D721Med (cell line): Measurements from ENCODE around the gene FCRLA.

ENCODE experiments used
- DNase-seq: peaks from one replicate; pipeline ENCODE4 v3.0.0; 2011; ENCODE audit warnings: low spot score; ENCODE audit not compliant: insufficient read length
- FAIRE-seq: peaks from 2 replicates; lab custom pipeline; 2011; peaks lifted over from hg19 to GRCh38; lab: Jason Lieb, UNC
- CTCF ChIP-seq: IDR thresholded peaks from 2 replicates; pipeline ENCODE4 v1.5.1; 2012; ENCODE audit warnings: mild to moderate bottlenecking, control low read depth; ENCODE audit not compliant: insufficient read depth; ENCODE audit errors: missing control alignments

The FCRLA gene

GRCh38 chr1:161726473-161727255, 19.6 kb downstream of the FCRLA start:
- FAIRE-seq (no peak), DNase-seq (peak; percentile 79)
- no peak for TF ChIP-seq CTCF

- FAIRE-seq: no peak
These were observed 20.4 kb downstream of the FCRLA start for GRCh38 chr1:161727256-161727924.

GRCh38 chr1:161728376-161729226, 21.6 kb downstream of the FCRLA start:
- FAIRE-seq (no peak), DNase-seq (no peak)
- TF ChIP-seq CTCF: no peak

More at GRCh38 chr1:161727256-161727924, 20.4 kb downstream of the FCRLA start:
- TF ChIP-seq CTCF: no peak
- DNase-seq: no peak

GRCh38 chr1:161730050-161730564, 23.1 kb downstream of the FCRLA start:
- no peak for DNase-seq
- no peak for TF ChIP-seq CTCF
- no peak for FAIRE-seq

GRCh38 chr1:161731241-161731640, 24.2 kb downstream of the FCRLA start:
- DNase-seq (no peak), FAIRE-seq (no peak)
- TF ChIP-seq CTCF: no peak

GRCh38 chr1:161731981-161732718, 25.1 kb downstream of the FCRLA start:
- FAIRE-seq: no peak
- TF ChIP-seq CTCF: no peak
- DNase-seq: no peak
